HG03045 (cell line): ENCODE measurements around the gene OR2L13.
"Not testable (repeated sequence)": the region's sequence is repeated elsewhere in the genome, so short reads cannot be mapped to it uniquely, and the experiment has no call there.

Source experiments
- ATAC-seq: cut with Tn5 transposase; IDR thresholded peaks from one replicate; pipeline ENCODE4 v1.9.1; 2021; ENCODE audit warnings: mild to moderate bottlenecking, moderate library complexity; ENCODE audit not compliant: unreplicated experiment

Gene OR2L13

DNA sequence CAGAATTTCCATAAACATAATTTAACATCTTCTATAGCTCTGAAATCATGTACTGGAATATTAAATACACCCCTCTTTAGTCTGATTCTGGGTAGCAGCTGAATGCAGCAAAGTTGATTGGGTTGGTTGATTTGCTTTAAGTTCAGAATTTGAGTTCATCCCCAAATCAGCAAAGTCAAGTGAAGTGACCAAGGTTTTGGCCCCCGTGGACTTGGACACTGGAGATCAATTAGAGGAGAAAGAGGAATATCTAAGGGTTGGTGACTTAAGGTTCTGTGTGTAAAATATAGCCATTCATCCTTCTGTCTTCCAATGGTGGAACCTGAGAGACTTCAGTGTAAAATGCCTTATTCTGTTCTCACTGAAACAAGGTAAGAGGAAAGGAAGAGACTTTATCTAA lies at the start of gene OR2L13:
Gene OR2L13 (plus strand): TSS at position 301 of the 400 bp plus-strand sequence. CDS start 4,192 bp downstream, outside the sequence.
- ATAC-seq = no peak

DNA sequence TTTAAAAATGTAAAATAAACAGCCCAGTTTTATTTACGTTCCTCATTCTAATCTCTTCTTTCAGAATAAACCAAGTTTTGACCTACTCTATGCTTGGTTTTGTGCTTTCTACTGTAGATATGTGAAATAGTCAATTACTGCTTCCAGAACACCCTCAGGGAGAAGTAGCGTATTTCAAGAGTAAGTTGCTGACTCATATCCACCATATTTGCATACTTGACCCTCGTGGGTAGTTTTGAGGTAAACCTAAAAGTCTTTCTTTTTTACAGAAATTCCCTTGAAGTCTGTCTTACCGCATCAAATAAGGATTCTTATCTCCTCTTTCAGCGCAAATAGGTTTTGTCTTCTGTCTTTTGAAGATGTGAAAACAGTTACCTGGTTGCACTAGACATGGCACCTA lies 49.8 kb upstream of the OR2L13 start:
- ATAC-seq = no peak

- no peak for ATAC-seq
Observed at GRCh38 chr1:248046536-248046935, 48.4 kb upstream of the OR2L13 start, which contains the start of gene OR2L3. Gene OR2L3 (plus strand): TSS chr1:248046836. CDS start chr1:248060682, 13,846 bp downstream.

GRCh38 chr1:248047008-248047407 lies 48.0 kb upstream of the OR2L13 start:
- no peak for ATAC-seq

DNA sequence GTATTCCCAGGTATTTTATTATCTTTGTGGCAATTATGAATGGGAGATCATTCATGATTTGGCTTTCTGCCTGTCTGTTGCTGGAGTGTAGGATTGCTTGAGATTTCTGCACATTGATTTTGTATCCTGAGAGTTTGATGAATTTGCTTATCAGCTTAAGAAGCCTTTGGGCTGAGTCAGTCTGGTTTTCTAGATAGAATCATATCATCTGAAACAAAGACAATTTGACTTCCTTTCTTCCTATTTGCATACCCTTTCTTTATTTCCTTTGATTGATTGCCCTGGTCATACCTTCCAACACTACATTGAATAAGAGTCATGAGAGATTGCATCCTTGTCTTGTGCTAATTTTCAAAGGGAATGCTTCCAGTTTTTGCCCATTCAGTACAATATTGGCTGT lies 40.3 kb upstream of the OR2L13 start:
- ATAC-seq = no peak

- ATAC-seq = no peak
Observed at GRCh38 chr1:248055261-248055660, 39.7 kb upstream of the OR2L13 start.

GRCh38 chr1:248065071-248065470 lies 29.9 kb upstream of the OR2L13 start:
- no peak for ATAC-seq

- ATAC-seq = no peak
Observed at GRCh38 chr1:248065604-248066003, 29.4 kb upstream of the OR2L13 start.

DNA sequence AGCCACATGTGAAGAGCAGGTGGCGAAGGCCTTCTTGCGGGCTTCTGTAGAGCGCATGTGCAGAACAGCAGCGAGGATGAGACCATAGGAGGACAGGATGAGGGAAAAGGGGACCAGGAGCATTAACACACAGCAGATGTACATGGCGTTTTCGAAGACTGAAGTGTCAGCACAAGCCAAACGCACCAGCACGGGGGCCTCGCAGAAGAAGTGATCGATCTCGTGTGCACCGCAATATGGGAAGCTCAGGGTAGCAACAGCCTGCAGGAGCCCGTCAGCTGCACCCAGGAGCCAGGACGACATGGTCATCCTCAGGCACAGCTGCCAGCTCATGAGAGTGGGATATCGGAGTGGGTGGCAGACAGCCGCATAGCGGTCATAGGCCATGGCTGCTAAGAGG lies 11.1 kb upstream of the OR2L13 start:
- ATAC-seq = not testable (repeated sequence)

- no peak for ATAC-seq
Observed at GRCh38 chr1:248098529-248098928, 3.5 kb downstream of the OR2L13 start.

GRCh38 chr1:248102847-248103246 lies 7.9 kb downstream of the OR2L13 start:
- no peak for ATAC-seq

- no peak for ATAC-seq
Observed at GRCh38 chr1:248111157-248111556, 16.2 kb downstream of the OR2L13 start.

DNA sequence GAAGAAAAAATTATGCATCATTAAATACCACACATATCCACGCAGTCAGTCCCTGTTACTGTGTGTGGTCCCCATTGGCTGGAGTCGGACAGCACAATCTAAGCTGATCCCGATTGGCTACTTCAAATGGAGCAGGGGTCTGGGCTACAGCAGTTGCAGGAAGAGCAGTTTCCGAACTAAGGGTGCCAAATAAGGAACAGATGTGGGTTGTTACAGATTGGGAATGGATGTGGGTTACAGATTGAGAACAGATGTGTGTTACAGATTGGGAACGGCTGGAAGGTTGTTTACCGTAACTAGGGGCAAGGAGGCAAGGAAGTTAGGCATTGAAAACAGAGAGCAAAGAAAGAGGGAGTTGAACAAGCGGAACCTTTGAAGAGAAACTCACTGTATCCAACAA lies 19.9 kb downstream of the OR2L13 start:
- no peak for ATAC-seq

- no peak for ATAC-seq
Observed at GRCh38 chr1:248127653-248128052, 32.7 kb downstream of the OR2L13 start.

- ATAC-seq = no peak
Observed at GRCh38 chr1:248136811-248137210, 41.8 kb downstream of the OR2L13 start.

- ATAC-seq = no peak
Observed at GRCh38 chr1:248140846-248141245, 45.9 kb downstream of the OR2L13 start.

- ATAC-seq = no peak
Observed at GRCh38 chr1:248143311-248143710, 48.3 kb downstream of the OR2L13 start.

DNA sequence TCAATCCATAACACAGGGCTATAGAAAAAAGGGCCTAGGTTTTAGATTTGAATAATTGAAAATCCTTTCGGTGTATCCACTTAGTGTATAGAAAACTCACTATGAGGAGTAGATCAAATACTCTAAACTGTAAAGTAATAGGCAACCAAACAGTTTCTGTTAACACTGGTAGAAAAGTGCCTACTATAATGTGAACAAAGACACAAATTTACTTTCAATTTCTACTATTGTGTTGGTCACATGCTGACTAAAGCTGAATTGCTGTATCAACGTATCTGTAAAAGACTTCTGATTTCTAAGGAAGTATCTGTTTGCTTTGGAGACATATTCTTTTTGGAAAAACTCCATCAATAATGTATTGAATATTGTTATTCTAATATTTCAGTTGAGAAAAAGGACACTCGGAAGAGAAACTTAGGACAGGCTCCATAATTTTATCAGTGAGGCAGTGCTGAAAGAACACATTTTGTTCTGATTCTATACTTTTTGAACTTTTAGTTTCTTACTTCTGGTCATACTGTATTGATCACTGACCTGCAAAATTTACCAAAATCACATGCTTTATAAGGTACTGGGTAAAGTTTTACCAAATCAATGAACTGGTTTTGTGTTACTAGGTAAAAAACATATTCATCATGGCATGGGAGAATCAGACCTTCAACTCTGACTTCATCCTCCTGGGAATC lies 49.7 kb downstream of the OR2L13 start, which contains the start of gene OR2M5:
Gene OR2M5 (plus strand): TSS at position 636 of the 686 bp plus-strand sequence. CDS start 0 bp downstream, at position 636.
- no peak for ATAC-seq
